HG02884 (cell line): Measurements from ENCODE around the gene PANX2.

Experiments
- ATAC-seq: cut with Tn5 transposase; IDR thresholded peaks from one replicate; pipeline ENCODE4 v1.9.1; 2021; ENCODE audit warnings: mild to moderate bottlenecking, moderate library complexity; ENCODE audit not compliant: unreplicated experiment

The PANX2 gene

DNA sequence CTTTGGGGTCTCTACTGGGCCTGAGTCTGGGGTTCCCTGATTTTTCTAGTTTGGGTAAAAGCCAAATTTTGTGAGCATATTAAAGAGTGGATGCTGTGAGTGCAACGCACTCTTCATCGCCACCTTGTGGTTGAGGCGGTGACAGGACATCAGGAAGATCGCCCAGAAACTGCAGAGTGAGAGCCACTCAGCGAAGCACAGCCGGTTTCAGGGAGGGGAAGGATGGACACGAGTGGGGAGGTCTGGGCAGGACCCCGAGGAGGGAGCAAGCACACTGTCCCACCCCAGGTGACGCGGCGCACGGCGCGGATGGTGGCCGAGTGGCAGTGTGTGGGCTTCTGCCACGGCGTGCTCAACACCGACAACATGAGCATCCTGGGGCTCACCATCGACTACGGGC, 39.4 kb downstream of the PANX2 start:
- ATAC-seq: no peak

DNA sequence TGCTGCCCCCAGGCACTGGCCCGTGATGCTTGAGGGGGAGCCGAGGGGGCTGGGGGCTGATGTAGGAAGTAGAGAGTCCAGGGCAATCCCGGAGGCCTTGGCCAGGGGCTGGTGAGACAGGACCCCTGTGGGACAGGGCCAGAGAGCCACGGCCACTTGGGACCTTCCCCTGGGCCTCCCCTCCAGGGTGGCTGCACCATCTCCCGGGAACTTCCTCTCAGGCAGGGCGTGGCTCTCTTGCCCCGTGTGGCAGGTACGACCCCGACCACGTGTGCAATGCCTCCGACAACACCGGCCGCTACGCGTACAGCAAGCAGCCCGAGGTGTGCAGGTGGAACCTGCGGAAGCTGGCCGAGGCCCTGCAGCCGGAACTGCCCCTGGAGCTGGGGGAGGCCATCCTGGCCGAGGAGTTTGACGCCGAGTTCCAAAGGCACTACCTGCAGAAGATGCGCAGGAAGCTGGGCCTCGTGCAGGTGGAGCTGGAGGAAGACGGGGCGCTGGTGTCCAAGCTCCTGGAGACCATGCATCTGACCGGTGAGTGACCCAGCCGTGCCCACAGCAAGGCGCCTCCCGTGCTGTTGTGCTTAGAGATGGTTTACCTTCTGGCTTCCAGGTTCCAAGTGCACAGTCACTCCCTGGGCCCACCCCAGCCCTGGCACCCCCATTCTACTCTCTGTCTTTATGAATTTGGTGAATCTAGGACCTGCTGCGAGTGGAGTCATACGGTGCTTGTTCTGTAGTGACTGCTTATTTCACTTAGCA, 40.0 kb downstream of the PANX2 start:
- no peak for ATAC-seq

DNA sequence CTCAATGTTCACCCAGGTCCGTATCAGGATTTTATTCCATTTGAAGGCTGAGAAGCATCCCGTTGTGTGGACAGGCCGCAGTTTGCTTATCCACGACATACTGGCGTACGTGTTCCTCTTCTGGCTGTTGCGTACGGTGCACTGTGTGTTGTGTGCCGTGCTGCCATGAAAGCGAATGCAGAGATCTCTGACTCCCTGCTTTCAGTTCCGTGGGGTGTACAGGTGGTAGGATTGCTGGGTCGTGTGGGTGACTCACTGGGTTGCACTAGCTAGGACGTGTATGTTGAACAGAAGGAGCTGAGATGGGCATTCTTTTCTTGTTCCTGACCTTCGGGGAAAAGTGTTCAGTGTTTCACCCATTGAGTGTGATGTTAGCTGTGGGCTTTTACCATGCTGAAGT, 40.6 kb downstream of the PANX2 start:
- ATAC-seq: no peak

DNA sequence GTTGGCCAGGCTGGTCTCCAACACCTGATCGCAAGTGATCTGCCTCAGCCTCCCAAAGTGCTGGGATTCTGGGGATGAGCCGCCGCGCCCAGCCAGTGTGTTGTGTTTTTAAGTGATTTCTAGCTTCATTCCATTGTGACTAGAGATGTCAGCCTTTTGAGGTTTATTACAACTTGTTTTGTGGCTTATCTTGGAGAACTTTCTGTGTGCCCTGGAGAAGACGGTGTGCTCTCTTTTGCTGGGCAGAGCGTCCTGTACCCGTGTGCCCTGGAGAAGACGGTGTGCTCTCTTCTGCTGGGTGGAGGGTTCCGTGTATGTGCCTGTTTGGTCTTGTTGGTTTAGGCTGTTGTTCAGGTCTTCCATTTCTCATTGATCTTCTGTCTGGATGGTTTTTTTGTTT, 42.7 kb downstream of the PANX2 start:
- no peak for ATAC-seq

DNA sequence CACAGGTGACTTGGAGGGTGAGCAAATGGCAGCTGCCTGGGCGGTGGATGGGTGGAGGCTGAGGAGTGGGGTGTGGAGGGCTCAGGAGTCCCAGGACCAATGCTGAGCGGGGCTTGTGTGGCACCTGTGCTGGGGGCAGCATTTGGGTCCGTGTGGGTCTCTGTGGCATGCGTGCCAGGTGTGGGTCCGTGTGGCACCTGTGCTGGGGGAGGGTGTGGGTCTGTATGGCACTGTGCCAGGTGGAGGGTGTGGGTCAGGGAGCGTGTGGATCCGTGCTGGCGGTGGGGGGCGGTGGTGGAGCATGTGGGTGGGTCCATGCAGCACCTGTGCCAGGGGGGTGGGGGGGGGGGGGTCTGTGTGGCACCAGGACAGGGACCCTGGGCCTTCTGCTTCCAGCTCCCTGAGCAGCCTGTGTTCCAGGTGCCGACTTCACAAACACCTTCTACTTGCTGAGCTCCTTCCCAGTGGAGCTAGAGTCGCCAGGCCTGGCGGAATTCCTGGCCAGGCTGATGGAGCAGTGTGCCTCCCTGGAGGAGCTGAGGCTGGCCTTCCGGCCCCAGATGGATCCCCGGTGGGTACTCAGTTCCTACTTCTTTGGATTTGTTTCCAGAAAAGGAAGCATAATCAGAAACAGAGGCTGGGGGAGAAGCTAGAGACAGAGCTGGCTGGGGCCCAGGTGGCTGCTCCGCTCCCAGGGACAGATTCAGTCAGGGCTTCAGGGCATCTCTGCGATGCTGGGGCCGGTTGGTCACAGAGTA, 44.9 kb downstream of the PANX2 start:
- no peak for ATAC-seq

DNA sequence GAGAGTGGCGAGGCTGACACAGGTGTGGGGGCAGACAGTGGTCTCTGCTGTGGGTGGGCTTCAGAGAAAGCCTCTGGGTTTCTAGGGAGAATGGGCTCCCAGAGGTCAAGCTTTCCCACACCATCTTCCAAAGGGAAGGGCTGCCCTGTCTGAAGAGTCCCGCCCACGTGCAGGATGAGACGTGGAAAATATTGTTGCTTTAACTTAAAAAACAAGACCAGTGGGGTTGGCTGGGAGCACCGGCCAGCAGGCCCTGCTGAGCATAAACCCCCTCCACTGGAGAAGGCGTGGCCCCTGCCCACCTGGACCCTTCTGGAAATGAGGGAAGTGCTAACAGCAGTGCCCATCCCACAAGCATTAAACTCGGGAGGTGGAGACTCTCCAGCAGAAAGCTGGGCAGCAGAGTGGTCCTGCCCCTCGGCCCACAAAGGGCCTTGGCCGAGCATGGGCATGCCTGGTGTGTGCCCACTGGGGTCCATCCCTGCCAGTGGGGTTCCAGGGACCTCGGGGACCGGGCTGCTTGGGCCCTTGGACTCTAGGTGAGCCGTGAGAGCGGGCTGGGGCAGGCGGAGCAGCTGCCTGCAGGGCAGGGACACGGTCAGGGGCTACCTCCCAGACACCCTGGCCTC, 45.6 kb downstream of the PANX2 start:
- no peak for ATAC-seq

DNA sequence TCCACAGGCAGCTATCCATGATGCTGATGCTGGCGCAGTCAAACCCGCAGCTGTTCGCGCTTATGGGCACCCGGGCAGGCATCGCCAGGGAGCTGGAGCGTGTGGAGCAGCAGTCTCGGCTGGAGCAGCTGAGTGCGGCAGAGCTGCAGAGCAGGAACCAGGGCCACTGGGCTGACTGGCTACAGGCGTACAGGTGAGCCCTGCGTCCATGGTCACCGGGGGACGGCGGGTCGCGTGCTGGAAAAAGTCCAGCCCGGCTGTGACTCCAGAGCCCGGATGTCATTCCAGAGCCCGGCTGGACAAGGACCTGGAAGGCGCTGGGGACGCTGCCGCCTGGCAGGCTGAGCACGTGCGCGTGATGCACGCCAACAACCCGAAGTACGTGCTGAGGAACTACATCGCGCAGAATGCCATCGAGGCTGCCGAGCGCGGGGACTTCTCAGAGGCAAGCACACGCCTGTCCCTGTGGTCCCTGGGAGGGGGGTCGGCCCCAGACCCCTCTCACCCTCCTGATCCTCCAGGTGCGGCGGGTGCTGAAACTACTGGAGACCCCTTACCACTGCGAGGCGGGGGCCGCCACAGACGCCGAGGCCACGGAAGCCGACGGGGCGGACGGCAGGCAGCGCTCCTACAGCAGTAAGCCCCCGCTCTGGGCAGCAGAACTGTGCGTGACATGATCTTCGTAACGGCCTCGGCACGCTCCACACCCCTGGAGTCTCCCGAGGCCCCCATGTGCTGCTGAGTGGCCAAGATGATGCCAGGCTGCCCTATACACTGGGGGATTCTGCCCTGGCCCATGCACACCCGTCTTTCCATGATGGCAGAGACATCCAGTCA, 46.4 kb downstream of the PANX2 start:
- no peak for ATAC-seq

DNA sequence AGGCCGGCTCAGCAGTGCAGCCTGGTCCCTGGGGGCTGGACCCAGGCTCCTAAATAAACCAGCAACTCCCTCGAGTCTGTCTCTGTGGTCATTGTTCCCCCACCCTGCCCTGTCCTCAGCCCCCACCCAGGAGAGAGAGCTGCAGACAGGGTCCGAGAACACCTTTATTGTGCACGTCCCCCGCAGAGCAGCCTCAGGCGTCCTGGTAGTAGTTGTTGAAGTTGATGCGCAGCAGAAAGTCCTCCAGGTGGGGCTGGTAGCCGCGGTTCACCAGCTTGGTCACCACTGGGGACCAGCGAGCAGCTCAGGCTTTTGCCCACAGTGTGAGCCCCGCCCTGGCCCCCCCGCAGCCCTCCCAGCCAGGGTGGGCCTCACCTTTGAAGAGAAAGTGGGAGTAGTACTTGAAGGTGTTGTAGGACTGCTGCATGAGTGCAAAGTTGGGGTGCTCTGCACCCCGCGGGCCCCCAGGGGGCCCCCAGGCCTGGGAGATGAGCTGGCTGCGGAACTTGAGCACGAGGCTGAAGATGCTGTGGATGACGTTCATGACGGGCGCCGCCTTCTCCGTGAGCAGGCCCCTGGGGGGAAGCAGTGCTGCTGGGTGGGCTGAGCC, 47.1 kb downstream of the PANX2 start:
- ATAC-seq: no peak

DNA sequence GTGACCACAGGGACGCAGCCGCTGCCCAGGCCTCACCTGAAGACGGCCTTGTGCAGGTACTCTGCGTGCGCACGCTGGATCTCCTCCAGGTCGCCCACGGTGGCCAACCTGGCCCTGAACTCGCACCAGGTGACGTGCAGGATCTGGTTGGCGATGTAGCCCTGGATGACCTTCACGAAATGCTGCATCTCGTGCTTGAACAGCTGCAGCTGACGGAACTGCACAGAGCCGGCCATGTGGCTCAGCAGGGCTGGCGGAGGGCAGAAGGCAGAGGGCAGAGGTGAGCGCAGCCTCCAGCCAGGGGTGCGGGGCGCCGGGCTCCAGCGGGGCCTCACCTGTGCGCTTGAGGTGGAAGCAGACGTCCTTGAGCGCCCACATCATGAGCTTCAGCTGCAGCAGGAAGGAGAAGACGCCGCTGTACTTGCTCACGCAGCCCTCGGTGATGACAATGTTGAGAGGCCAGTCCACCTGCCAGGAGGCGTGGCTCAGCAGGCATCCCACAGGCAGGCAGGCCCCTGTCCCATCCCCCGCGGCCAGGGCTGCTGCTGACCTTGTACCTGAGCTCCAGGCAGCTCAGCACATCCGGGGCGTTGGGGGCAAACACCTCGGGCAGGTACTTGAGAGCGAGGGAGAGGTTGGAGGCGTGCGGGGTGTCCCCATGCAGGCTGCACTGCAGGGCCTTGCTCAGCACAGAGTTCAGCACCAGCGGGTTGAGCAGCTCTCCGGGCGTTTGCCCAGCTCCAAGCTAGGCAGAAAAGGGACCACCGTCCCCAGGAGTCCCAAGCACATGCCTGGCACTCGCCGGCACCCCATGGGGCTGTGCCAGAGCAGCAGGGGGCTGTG, 47.8 kb downstream of the PANX2 start:
- ATAC-seq: no peak

DNA sequence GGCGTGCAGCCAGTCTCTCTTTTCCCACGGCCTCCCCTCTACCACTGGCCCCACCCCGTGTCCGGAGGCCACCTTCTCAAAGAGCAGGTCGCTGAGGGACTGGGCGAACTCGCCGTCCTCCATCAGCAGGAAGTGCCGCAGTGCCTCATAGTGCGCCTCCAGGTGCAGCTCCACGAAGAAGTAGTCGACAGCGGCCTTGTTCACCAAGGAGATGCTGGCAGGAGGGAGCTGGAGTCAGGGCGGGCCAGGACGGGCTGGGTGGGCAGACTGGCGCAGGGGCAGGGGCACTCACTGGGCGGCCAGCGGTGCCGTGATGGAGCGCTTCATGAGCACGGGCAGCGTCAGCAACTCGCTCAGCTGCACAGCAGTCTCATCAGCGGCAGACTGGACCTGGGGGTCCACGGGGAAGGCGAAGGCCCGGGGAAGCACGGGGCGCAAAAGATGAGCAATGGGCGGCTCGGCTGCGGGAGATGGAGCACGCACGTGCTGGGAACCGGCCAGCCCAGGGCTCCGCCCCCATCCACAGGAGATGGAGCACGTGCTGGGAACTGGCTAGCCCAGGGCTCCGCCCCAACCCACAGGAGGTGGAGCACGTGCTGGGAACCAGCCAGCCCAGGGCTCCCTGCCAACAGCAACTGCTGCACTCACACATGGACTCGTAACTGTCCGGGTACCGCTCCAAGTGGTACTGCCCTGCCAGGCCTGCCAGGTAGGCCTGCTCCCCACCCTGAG, 48.6 kb downstream of the PANX2 start:
- ATAC-seq: no peak

DNA sequence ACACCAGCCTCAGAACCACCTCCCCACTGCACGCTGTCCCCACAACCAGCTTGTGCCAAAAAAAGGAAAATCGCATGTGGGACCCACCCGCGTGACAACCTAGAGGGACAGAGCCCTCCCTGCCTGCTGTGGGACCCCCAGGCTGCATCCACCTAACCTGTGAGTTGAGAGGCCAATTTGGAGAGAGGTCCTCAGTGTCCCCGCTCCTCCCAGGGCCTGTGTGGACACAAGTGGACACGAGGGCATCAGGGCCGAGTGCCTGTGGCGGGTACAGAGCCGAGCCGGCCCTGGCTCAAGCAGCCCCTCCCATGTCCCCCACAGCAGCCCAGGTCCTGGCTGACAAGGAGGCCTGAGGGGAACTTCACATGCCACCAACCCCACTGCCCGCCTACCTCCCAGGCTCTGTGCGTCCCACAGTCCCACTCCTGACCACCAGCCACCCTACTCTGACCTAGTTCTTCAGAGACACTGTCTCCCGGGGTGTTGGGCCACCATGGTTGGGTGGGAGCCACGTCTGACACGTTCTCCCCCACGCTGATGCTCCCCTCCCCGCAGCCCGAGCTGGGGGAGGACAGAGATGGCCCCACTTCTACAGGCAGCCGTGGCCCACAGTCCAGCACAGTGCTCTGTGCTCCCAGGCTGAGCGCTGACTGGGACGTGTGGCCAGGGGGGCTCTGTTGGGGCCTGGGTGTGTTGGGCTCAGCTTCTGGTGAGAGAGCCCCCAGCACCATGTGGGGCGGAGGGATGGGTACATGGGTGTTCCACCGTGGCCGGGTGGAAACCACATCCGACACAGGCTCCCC, 49.5 kb downstream of the PANX2 start:
- no peak for ATAC-seq

DNA sequence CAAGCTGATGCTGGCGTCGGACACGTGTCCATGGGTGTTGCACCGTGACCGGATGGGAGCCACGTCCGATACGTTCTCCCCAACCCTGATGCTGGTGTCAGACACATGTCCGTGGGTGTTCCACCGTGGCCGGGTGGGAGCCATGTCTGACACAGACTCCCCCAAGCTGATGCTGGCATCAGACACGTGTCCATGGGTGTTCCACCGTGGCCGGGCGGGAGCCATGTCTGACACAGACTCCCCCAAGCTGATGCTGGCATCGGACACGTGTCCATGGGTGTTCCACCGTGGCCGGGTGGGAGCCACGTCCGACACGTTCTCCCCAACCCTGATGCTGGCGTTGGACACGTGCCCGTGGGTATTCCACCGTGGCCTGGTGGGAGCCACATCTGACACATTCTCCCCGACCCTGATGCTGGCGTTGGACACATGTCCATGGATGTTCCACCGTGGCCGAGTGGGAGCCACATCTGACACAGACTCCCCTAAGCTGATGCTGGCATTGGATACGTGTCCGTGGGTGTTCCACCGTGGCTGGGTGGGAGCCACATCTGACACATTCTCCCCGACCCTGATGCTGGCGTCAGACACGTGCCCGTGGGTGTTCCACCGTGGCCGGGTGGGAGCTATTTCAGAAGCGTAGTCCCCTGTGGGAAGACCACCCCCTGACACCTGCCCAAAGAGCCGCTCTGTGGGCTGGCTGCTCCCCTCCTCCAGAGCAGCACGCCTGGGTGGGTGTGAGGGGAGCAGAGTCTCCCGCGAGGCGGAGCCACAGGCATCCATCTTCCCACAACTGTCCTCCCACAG, 50.3 kb downstream of the PANX2 start:
- ATAC-seq: no peak

DNA sequence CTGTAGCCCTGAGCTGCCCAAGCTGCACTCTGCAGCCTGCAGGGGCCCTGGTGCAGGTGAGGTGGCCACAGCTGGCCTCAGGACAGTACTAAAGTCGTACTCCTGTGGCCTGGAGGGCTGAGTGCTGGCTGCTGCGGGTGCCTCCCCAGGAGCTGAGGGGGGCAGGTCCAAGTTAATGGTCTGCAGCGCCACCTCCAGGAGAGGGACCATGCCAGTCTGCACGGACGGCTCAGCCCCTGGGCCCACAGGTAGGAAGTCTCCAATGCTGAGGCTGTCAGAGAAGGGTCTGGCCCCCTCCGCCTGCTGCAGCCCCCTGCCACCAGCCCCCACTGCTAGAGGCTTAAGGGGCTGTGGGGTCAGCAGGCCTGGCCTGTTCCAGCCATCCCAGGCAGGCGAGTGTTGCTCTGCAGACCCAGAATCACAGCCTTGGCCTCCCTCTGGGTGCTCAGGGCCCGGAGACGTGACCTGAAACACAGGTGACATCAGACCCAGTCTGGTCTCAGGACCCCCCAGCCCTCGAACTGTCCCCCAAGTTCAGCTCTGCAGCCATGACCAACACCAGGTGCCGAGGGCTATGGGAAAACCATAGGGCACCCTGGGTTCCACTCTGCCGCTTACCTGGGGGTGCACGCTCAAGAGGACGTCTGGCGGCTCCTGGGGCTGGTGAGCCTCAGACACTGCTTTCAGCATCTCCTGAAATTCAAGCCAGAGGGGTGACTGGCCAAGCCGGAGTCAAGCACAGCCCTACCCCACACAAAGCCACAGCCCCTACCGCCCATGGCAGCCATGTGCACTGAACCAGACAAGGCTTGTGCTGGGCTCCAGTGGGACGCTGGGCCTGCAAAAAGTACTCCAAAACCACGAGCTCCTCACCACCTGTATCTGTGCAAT, 51.1 kb downstream of the PANX2 start:
- ATAC-seq: no peak

DNA sequence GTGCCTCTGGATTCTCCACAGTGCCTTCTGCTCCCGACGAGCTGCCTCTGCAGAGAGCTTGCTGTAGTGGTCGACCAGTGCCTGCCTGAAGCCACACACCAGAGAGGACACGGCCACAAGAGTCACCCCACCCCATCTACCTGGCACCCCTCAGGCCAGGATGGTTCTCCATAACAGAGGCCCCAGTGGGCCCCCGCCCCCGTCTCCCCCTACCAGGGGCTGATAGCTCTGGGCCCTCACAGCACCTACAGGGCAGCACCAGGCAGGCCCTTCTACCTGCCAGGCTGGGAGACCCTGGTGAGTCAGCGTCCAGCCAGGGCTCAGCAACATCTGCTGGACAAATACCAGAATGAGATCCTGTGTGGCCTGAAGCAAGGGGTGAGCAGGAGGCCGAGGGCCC, 52.0 kb downstream of the PANX2 start:
- no peak for ATAC-seq

DNA sequence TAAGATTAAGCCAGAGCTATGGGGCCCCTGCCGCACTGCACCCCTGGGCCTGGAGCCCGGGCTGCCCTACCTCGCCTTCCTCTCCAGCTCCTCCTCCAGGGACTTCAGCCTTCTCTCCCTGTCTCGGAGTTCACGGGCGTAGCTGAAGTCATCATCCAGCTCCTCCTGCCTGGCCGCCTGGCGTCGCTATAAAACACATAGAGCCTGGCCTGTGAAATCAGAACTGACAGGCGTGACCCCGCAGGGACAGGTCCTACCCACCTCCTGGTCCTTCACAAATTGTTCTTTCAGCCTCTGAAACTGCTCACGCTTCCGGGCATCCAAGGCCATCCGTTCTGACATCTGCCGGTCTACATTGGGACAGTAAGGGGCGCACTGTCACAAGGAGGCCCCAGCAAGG, 53.5 kb downstream of the PANX2 start:
- ATAC-seq: no peak

DNA sequence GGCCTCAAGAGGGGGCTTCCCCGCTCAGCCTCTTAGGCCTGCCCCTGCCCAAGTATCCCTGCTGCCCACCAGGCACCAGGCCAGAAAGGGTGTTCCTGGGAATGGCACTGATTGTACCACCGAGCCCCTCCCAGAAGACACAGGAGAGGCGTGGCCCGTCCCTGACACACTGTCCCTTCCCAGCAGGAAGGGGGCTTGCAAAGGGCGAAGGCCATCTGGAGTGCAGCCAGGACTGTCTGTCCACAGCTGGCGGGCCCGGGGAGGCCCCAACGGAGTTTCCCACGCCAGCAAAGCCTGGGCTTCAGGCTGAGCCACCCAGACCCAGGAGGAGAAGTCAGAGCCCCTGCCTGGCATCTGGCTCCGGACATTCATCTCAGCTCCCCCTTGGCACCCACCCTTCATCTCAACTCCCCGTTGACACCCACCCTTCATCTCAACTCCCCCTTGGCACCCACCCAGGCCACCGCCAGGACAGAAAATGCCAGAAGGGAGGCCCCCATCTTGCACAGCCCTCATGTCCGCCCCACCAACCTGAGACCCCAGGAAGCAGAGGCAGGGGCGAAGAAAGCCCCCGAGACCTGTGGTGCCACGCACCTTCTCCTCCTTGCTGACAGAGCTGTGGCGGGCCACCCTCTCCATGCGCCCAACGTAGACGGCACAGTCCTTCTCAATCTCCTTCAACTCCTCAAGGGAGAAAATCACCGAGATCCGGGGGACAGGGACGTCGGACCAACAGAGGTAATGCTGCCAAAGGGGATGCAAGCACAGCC, 54.9 kb downstream of the PANX2 start:
- no peak for ATAC-seq
